Thoracic aorta (tissue), 2 donors: ENCODE data around the gene PDIA6. TPM values are rescaled to one million over a fixed set of nuclear protein-coding genes. Genes with fewer than 3 reads are reported as not detected.

Experiments
- ATAC-seq: fragments of 150-250 bp; one replicate; pipeline ENCODE4 v1.8.0; 2017; ENCODE audit warnings: low read depth; ENCODE audit not compliant: insufficient number of reproducible peaks, low FRiP score
- DNase-seq: peaks from one replicate; pipeline ENCODE4 v3.0.0-alpha.2; 2020; ENCODE audit warnings: low spot score
- H3K27ac ChIP-seq, 2 donors: fragments of 200-600 bp; sonication (generic); 1 replicate in 1 of 2; 2 replicates in 1 of 2; pipeline ENCODE4 v1.5.1; 2016; ENCODE audit warnings: mild to moderate bottlenecking in 2 of 2, moderate library complexity in 2 of 2
- H3K27me3 ChIP-seq: fragments of 200-600 bp; sonication (generic); replicated peaks from 2 replicates; pipeline ENCODE4 v1.6.0; 2016; ENCODE audit warnings: mild to moderate bottlenecking; ENCODE audit not compliant: insufficient read depth
- H3K36me3 ChIP-seq: fragments of 200-600 bp; sonication (generic); one replicate; pipeline ENCODE4 v1.5.1; 2016
- H3K4me1 ChIP-seq, 2 donors: fragments of 200-600 bp; sonication (generic); 1 replicate in 1 of 2; 2 replicates in 1 of 2; pipeline versions ENCODE4 v1.5.1 to v1.6.0; 2016; ENCODE audit warnings: low read depth in 2 of 2, mild to moderate bottlenecking in 1 of 2; ENCODE audit not compliant: control insufficient read depth in 1 of 2
- H3K4me3 ChIP-seq: fragments of 200-600 bp; sonication (generic); 2 replicates; pipeline ENCODE4 v1.5.1; 2016; ENCODE audit warnings: mild to moderate bottlenecking
- H3K9me3 ChIP-seq: fragments of 200-600 bp; sonication (generic); 2 replicates; pipeline ENCODE4 v1.5.1; 2016
- CTCF ChIP-seq: fragments of 200-600 bp; sonication (generic); IDR thresholded peaks from one replicate; pipeline ENCODE4 v1.5.1; 2019; ENCODE audit warnings: antibody characterized with exemption
- total RNA-seq, 2 donors: library from RNA; depleted of rRNA; stranded (reverse); fragments of >200 nt; gene quantifications; one replicate each; pipeline versions ENCODE4 v1.1.0 to v1.2.3, GENCODE V29; 2016

The PDIA6 gene
- total RNA-seq, 2 donors from 2014 or later = 94.9 to 100 TPM

GRCh38 chr2:10837298-10838266 is 25.0 kb upstream of the PDIA6 start:
- H3K27me3 ChIP-seq = no peaks in the 10 kb centered on the region
- no peaks in the 10 kb centered on the region for H3K36me3 ChIP-seq
- ATAC-seq (no peak), DNase-seq (no peak)
- H3K4me3 ChIP-seq = no peak overlapping the region
- H3K4me1 ChIP-seq = peaks cover 0 to under 1% of the 10 kb centered on the region in 2 donors
- no peak for TF ChIP-seq CTCF
- H3K27ac ChIP-seq = no peak overlapping the region
- peaks cover 26% of the 10 kb centered on the region for H3K9me3 ChIP-seq

GRCh38 chr2:10835052-10835970 is 22.7 kb upstream of the PDIA6 start:
- H3K27me3 ChIP-seq = no peaks in the 10 kb centered on the region
- peak; percentile 46 for TF ChIP-seq CTCF
- no peak for DNase-seq
- no peak overlapping the region for H3K27ac ChIP-seq
- H3K9me3 ChIP-seq = peaks cover 3% of the 10 kb centered on the region
- no peak for ATAC-seq
- peaks cover 0 to 5% of the 10 kb centered on the region in 2 donors for H3K4me1 ChIP-seq
- no peak overlapping the region for H3K4me3 ChIP-seq
- H3K36me3 ChIP-seq = no peaks in the 10 kb centered on the region

GRCh38 chr2:10834068-10834655 is 21.6 kb upstream of the PDIA6 start:
- no peaks in the 10 kb centered on the region for H3K27me3 ChIP-seq
- H3K27ac ChIP-seq = no peak overlapping the region
- no peaks in the 10 kb centered on the region for H3K36me3 ChIP-seq
- peaks cover 0 to 5% of the 10 kb centered on the region in 2 donors for H3K4me1 ChIP-seq
- TF ChIP-seq CTCF = no peak
- H3K4me3 ChIP-seq = no peak overlapping the region
- H3K9me3 ChIP-seq = no peaks in the 10 kb centered on the region
- no peak for ATAC-seq
- DNase-seq = no peak

- Histone ChIP-seq H3K27ac (no peak overlapping the region), H3K36me3 (no peaks in the 10 kb centered on the region), H3K4me3 (no peak overlapping the region), H3K9me3 (no peaks in the 10 kb centered on the region), H3K27me3 (no peaks in the 10 kb centered on the region), H3K4me1 (peaks cover 0 to 5% of the 10 kb centered on the region in 2 donors)
- ATAC-seq (no peak), DNase-seq (no peak)
- no peak for TF ChIP-seq CTCF
Measured at GRCh38 chr2:10833021-10833420, 20.4 kb upstream of the PDIA6 start.
